Sigmoid colon (tissue), 3 donors: ENCODE data around the gene TTLL10.

Experiments used
- POLR2A ChIP-seq, 2 donors: fragments of 450-650 bp; IDR thresholded peaks; one replicate each; pipeline ENCODE4 v1.6.1; 2016; ENCODE audit warnings: antibody characterized with exemption in 2 of 2, mild to moderate bottlenecking in 2 of 2, moderate library complexity in 2 of 2
- TF ChIP-seq, protein P1 (sequence below), 4 experiments: fragments of 450-650 bp in 3 of 4; fragments of 200-600 bp in 1 of 4; IDR thresholded peaks; one replicate each; pipeline ENCODE4 v1.5.1; 2016 to 2019; ENCODE audit warnings: antibody characterized with exemption in 4 of 4, mild to moderate bottlenecking in 3 of 4, moderate library complexity in 2 of 4

DNA sequence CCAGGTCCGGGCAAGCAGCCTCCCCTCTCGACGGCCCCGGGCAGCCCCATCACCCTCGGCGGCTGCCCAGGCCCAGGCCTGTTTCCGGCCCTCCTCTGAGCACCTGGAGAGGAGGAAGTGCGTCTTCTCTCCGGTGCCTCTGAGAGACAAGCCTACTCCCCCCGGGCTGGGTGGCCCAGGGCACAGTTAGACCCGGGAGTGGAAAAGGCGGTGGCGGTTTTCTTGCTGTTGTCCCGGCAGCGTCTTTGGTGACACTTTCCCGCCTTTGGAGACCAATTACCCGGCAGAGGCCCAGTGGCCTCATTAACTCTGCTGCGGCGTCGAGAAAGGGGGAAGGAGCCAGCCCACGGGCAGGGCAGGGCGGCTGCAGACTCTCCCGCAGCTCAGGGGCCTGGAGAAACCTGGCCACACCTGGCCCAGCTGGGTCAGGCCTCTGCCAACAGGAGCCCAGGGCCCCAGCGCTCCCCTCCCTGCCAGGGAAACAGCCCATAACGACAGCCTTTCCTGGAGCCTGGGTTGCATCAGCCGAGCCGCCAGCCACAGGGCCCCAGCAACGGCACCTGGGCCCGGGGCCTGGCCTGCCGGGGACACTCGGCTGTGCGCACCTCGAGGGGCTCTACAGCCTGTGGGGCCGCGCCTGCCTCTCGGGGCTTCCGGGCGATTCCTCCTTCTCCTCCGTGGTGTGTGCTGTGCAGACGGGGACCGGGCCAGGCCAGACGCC is 29.4 kb upstream of the TTLL10 start:
- TF ChIP-seq POLR2A (IDR thresholded peaks at IDR 0.05): no peak
- TF ChIP-seq, protein P1, sequence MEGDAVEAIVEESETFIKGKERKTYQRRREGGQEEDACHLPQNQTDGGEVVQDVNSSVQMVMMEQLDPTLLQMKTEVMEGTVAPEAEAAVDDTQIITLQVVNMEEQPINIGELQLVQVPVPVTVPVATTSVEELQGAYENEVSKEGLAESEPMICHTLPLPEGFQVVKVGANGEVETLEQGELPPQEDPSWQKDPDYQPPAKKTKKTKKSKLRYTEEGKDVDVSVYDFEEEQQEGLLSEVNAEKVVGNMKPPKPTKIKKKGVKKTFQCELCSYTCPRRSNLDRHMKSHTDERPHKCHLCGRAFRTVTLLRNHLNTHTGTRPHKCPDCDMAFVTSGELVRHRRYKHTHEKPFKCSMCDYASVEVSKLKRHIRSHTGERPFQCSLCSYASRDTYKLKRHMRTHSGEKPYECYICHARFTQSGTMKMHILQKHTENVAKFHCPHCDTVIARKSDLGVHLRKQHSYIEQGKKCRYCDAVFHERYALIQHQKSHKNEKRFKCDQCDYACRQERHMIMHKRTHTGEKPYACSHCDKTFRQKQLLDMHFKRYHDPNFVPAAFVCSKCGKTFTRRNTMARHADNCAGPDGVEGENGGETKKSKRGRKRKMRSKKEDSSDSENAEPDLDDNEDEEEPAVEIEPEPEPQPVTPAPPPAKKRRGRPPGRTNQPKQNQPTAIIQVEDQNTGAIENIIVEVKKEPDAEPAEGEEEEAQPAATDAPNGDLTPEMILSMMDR (IDR thresholded peaks at IDR 0.05): no peak
